Measurements from ENCODE around the gene SCN11A.

The SCN11A gene

GRCh38 chr3:39013921-39014509, 37.7 kb downstream of the SCN11A start:
- Histone ChIP-seq H3K9me3 (ENCODE audit: insufficient read depth, low read length, severe bottlenecking) (no peaks in the 10 kb centered on the region), H3K4me3 (ENCODE audit: low read depth in 1 of 2, low read length in 2 of 2) (no peak overlapping the region), H4K20me1 (ENCODE audit: insufficient read depth, low read length) (no peaks in the 10 kb centered on the region), H3K4me1 (ENCODE audit: insufficient read depth, low read length) (no peaks in the 10 kb centered on the region), H3K79me2 (ENCODE audit: insufficient read depth, low read length) (no peaks in the 10 kb centered on the region), H3K9ac (ENCODE audit: low read depth, low read length) (no peak overlapping the region), H3K27me3 (ENCODE audit: insufficient read depth, low read length, poor library complexity) (peaks cover 8% of the 10 kb centered on the region), H3K36me3 (ENCODE audit: insufficient read depth, low read length) (no peaks in the 10 kb centered on the region), H2AFZ (ENCODE audit: low read depth, low read length) (no peak overlapping the region), H3K27ac (ENCODE audit: low read length) (no peak overlapping the region), H3K4me2 (ENCODE audit: insufficient read depth, low read length) (no peak overlapping the region)
- no peak for TF ChIP-seq CTCF (IDR thresholded peaks at IDR 0.05; ENCODE audit: borderline replicate concordance, extremely low read depth, low read length, poor library complexity, severe bottlenecking)
- no peak for TF ChIP-seq EZH2 (IDR thresholded peaks at IDR 0.05; ENCODE audit: borderline replicate concordance, low read depth, low read length, severe bottlenecking)
- no peak for DNase-seq
- no peak for ATAC-seq (ENCODE audit: insufficient read depth, low read depth)

- ATAC-seq (ENCODE audit: insufficient read depth, low read depth): no peak
- no peak overlapping the region for H3K4me3 ChIP-seq (ENCODE audit: low read depth in 1 of 2, low read length in 2 of 2)
- H2AFZ ChIP-seq (ENCODE audit: low read depth, low read length): no peak overlapping the region
- TF ChIP-seq EZH2 (IDR thresholded peaks at IDR 0.05; ENCODE audit: borderline replicate concordance, low read depth, low read length, severe bottlenecking) (no peak), CTCF (IDR thresholded peaks at IDR 0.05; ENCODE audit: borderline replicate concordance, extremely low read depth, low read length, poor library complexity, severe bottlenecking) (no peak)
- H4K20me1 ChIP-seq (ENCODE audit: insufficient read depth, low read length): no peaks in the 10 kb centered on the region; the same call in 1 of the 2 replicates
- no peak overlapping the region for H3K27ac ChIP-seq (ENCODE audit: low read length)
- no peak for DNase-seq
- peaks cover 6% of the 10 kb centered on the region for H3K27me3 ChIP-seq (ENCODE audit: insufficient read depth, low read length, poor library complexity)
- H3K9me3 ChIP-seq (ENCODE audit: insufficient read depth, low read length, severe bottlenecking): no peaks in the 10 kb centered on the region
- H3K4me2 ChIP-seq (ENCODE audit: insufficient read depth, low read length): no peak overlapping the region
- no peaks in the 10 kb centered on the region for H3K36me3 ChIP-seq (ENCODE audit: insufficient read depth, low read length)
- no peaks in the 10 kb centered on the region for H3K4me1 ChIP-seq (ENCODE audit: insufficient read depth, low read length)
- no peak overlapping the region for H3K9ac ChIP-seq (ENCODE audit: low read depth, low read length)
- no peaks in the 10 kb centered on the region for H3K79me2 ChIP-seq (ENCODE audit: insufficient read depth, low read length)
Observed at GRCh38 chr3:39013289-39013688, 38.5 kb downstream of the SCN11A start.

- H3K9ac ChIP-seq (ENCODE audit: low read depth, low read length): no peak overlapping the region
- H4K20me1 ChIP-seq (ENCODE audit: insufficient read depth, low read length): no peaks in the 10 kb centered on the region; the same call in 1 of the 2 replicates
- no peaks in the 10 kb centered on the region for H3K4me1 ChIP-seq (ENCODE audit: insufficient read depth, low read length)
- ATAC-seq (ENCODE audit: insufficient read depth, low read depth) (no peak), DNase-seq (no peak)
- H3K79me2 ChIP-seq (ENCODE audit: insufficient read depth, low read length): no peaks in the 10 kb centered on the region
- peaks cover 3% of the 10 kb centered on the region for H3K27me3 ChIP-seq (ENCODE audit: insufficient read depth, low read length, poor library complexity)
- no peaks in the 10 kb centered on the region for H3K9me3 ChIP-seq (ENCODE audit: insufficient read depth, low read length, severe bottlenecking)
- H3K4me3 ChIP-seq (ENCODE audit: low read depth in 1 of 2, low read length in 2 of 2): no peak overlapping the region
- H3K4me2 ChIP-seq (ENCODE audit: insufficient read depth, low read length): no peak overlapping the region
- no peak overlapping the region for H3K27ac ChIP-seq (ENCODE audit: low read length)
- no peak for TF ChIP-seq EZH2 (IDR thresholded peaks at IDR 0.05; ENCODE audit: borderline replicate concordance, low read depth, low read length, severe bottlenecking)
- no peak for TF ChIP-seq CTCF (IDR thresholded peaks at IDR 0.05; ENCODE audit: borderline replicate concordance, extremely low read depth, low read length, poor library complexity, severe bottlenecking)
- no peaks in the 10 kb centered on the region for H3K36me3 ChIP-seq (ENCODE audit: insufficient read depth, low read length)
- no peak overlapping the region for H2AFZ ChIP-seq (ENCODE audit: low read depth, low read length)
Observed at GRCh38 chr3:39011191-39011736, 40.5 kb downstream of the SCN11A start.
